HEK293 (cell line): ENCODE results near the gene SMIM36.

Source experiments
- CTCF ChIA-PET: fragments of 350-600 bp; formaldehyde crosslinking; extraction: SDS; loops from one replicate; lab custom pipeline; 2021; ENCODE audit warnings: antibody characterized with exemption; lab: Yijun Ruan, JAX
- POLR2A ChIA-PET: fragments of 300-600 bp; formaldehyde crosslinking; extraction: SDS; loops from one replicate; lab custom pipeline; 2020; ENCODE audit warnings: antibody characterized with exemption, inconsistent platforms; lab: Yijun Ruan, JAX
- H3K27ac ChIP-seq: fragments of 200-500 bp; sonication (Bioruptor generic); 2 replicates; pipeline ENCODE4 v1.5.1; 2014; ENCODE audit warnings: low read depth, low read length, control low read depth, inconsistent platforms; ENCODE audit errors: extremely low read depth
- H3K36me3 ChIP-seq, 2 experiments: fragments of 200-500 bp in 1 of 2; sonication (Bioruptor generic) in 1 of 2; 1 replicate in 1 of 2; 2 replicates in 1 of 2; pipeline ENCODE4 v1.5.1; 2014 to 2017; ENCODE audit warnings: inconsistent platforms in 2 of 2, low read length in 2 of 2; ENCODE audit not compliant: control insufficient read depth in 2 of 2, insufficient read depth in 1 of 2
- H3K4me1 ChIP-seq: fragments of 200-500 bp; sonication (Bioruptor generic); 2 replicates; pipeline ENCODE4 v1.5.1; 2014; ENCODE audit warnings: mild to moderate bottlenecking, low read length, inconsistent platforms; ENCODE audit not compliant: control insufficient read depth, insufficient read depth
- H3K4me3 ChIP-seq: 2 replicates; pipeline ENCODE4 v1.5.1; 2011; ENCODE audit warnings: low read depth, mild to moderate bottlenecking, control low read depth, low read length, moderate library complexity
- H3K9me3 ChIP-seq: fragments of 200-500 bp; sonication (Bioruptor generic); 2 replicates; pipeline ENCODE4 v1.5.1; 2014; ENCODE audit warnings: low read depth, low read length, inconsistent platforms; ENCODE audit not compliant: control insufficient read depth, insufficient read depth
- AEBP2 ChIP-seq: fragments of 450-650 bp; formaldehyde crosslinking; IDR thresholded peaks from 2 replicates; pipeline ENCODE4 v1.5.1; 2016; ENCODE audit warnings: missing biosample characterization, missing genetic modification characterization, borderline replicate concordance
- BCL11B ChIP-seq: fragments of 450-650 bp; formaldehyde crosslinking; IDR thresholded peaks from 2 replicates; pipeline ENCODE4 v1.5.1; 2016; ENCODE audit warnings: low read depth, missing biosample characterization, missing genetic modification characterization
- INSM2 ChIP-seq: fragments of 450-650 bp; formaldehyde crosslinking; IDR thresholded peaks from 2 replicates; pipeline ENCODE4 v1.5.1; 2016; ENCODE audit warnings: missing biosample characterization, missing genetic modification characterization
- ZBTB8A ChIP-seq: fragments of 450-650 bp; formaldehyde crosslinking; IDR thresholded peaks from 2 replicates; pipeline ENCODE4 v1.5.1; 2016; ENCODE audit warnings: missing biosample characterization, missing genetic modification characterization
- ZNF112 ChIP-seq: fragments of 450-650 bp; formaldehyde crosslinking; IDR thresholded peaks from 2 replicates; pipeline ENCODE4 v1.5.0; 2017; ENCODE audit warnings: missing biosample characterization, missing genetic modification characterization
- ZNF16 ChIP-seq: fragments of 450-650 bp; formaldehyde crosslinking; IDR thresholded peaks from 2 replicates; pipeline ENCODE4 v1.5.1; 2016; ENCODE audit warnings: low read depth, missing biosample characterization, missing genetic modification characterization
- ZNF2 ChIP-seq: fragments of 450-650 bp; formaldehyde crosslinking; IDR thresholded peaks from 2 replicates; pipeline ENCODE4 v1.5.1; 2016; ENCODE audit warnings: missing biosample characterization, missing genetic modification characterization
- ZNF211 ChIP-seq: fragments of 450-650 bp; formaldehyde crosslinking; IDR thresholded peaks from 2 replicates; pipeline ENCODE4 v1.5.1; 2016; ENCODE audit warnings: low read depth, missing biosample characterization, missing genetic modification characterization
- ZNF214 ChIP-seq: fragments of 450-650 bp; formaldehyde crosslinking; IDR thresholded peaks from 2 replicates; pipeline ENCODE4 v1.5.1; 2017; ENCODE audit warnings: missing biosample characterization, mild to moderate bottlenecking, missing genetic modification characterization, borderline replicate concordance
- ZNF23 ChIP-seq: fragments of 450-650 bp; formaldehyde crosslinking; IDR thresholded peaks from 2 replicates; pipeline ENCODE4 v1.5.1; 2016; ENCODE audit warnings: missing biosample characterization, missing genetic modification characterization, borderline replicate concordance
- ZNF341 ChIP-seq: fragments of 450-650 bp; formaldehyde crosslinking; IDR thresholded peaks from 2 replicates; pipeline ENCODE4; 2016; ENCODE audit warnings: low read depth, missing biosample characterization, missing genetic modification characterization
- ZNF391 ChIP-seq: fragments of 450-650 bp; formaldehyde crosslinking; IDR thresholded peaks from 2 replicates; pipeline ENCODE4 v1.5.1; 2016; ENCODE audit warnings: low read depth, missing biosample characterization, missing genetic modification characterization, borderline replicate concordance
- ZNF510 ChIP-seq: fragments of 450-650 bp; formaldehyde crosslinking; IDR thresholded peaks from 2 replicates; pipeline ENCODE4 v1.5.1; 2018; ENCODE audit warnings: mild to moderate bottlenecking, missing genetic modification characterization, missing biosample characterization; ENCODE audit not compliant: insufficient replicate concordance
- ZNF560 ChIP-seq: fragments of 450-650 bp; formaldehyde crosslinking; IDR thresholded peaks from 2 replicates; pipeline ENCODE4 v1.5.1; 2017; ENCODE audit warnings: missing biosample characterization, missing genetic modification characterization, borderline replicate concordance
- ZSCAN16 ChIP-seq: fragments of 450-650 bp; formaldehyde crosslinking; IDR thresholded peaks from 2 replicates; pipeline ENCODE4 v1.5.1; 2016; ENCODE audit warnings: missing biosample characterization, missing genetic modification characterization
- TF ChIP-seq, protein P1 (sequence below): fragments of 450-650 bp; formaldehyde crosslinking; IDR thresholded peaks from 2 replicates; pipeline ENCODE4 v1.5.1; 2016; ENCODE audit warnings: missing biosample characterization, missing genetic modification characterization, borderline replicate concordance
- TF ChIP-seq, protein P2 (sequence below): fragments of 450-650 bp; formaldehyde crosslinking; IDR thresholded peaks from 2 replicates; pipeline ENCODE4 v1.5.0; 2017; ENCODE audit warnings: missing biosample characterization, missing genetic modification characterization, borderline replicate concordance

The SMIM36 gene

GRCh38 chr17:55490376-55490775 is 20.9 kb downstream of the SMIM36 start (continued):
- TF ChIP-seq, protein P1, sequence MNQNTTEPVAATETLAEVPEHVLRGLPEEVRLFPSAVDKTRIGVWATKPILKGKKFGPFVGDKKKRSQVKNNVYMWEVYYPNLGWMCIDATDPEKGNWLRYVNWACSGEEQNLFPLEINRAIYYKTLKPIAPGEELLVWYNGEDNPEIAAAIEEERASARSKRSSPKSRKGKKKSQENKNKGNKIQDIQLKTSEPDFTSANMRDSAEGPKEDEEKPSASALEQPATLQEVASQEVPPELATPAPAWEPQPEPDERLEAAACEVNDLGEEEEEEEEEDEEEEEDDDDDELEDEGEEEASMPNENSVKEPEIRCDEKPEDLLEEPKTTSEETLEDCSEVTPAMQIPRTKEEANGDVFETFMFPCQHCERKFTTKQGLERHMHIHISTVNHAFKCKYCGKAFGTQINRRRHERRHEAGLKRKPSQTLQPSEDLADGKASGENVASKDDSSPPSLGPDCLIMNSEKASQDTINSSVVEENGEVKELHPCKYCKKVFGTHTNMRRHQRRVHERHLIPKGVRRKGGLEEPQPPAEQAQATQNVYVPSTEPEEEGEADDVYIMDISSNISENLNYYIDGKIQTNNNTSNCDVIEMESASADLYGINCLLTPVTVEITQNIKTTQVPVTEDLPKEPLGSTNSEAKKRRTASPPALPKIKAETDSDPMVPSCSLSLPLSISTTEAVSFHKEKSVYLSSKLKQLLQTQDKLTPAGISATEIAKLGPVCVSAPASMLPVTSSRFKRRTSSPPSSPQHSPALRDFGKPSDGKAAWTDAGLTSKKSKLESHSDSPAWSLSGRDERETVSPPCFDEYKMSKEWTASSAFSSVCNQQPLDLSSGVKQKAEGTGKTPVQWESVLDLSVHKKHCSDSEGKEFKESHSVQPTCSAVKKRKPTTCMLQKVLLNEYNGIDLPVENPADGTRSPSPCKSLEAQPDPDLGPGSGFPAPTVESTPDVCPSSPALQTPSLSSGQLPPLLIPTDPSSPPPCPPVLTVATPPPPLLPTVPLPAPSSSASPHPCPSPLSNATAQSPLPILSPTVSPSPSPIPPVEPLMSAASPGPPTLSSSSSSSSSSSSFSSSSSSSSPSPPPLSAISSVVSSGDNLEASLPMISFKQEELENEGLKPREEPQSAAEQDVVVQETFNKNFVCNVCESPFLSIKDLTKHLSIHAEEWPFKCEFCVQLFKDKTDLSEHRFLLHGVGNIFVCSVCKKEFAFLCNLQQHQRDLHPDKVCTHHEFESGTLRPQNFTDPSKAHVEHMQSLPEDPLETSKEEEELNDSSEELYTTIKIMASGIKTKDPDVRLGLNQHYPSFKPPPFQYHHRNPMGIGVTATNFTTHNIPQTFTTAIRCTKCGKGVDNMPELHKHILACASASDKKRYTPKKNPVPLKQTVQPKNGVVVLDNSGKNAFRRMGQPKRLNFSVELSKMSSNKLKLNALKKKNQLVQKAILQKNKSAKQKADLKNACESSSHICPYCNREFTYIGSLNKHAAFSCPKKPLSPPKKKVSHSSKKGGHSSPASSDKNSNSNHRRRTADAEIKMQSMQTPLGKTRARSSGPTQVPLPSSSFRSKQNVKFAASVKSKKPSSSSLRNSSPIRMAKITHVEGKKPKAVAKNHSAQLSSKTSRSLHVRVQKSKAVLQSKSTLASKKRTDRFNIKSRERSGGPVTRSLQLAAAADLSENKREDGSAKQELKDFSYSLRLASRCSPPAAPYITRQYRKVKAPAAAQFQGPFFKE (tag by site-specific recombination), result no peak
- TF ChIP-seq ZNF23 (tag by site-specific recombination) (no peak), ZNF391 (tag by site-specific recombination) (no peak)
- TF ChIP-seq, protein P2, sequence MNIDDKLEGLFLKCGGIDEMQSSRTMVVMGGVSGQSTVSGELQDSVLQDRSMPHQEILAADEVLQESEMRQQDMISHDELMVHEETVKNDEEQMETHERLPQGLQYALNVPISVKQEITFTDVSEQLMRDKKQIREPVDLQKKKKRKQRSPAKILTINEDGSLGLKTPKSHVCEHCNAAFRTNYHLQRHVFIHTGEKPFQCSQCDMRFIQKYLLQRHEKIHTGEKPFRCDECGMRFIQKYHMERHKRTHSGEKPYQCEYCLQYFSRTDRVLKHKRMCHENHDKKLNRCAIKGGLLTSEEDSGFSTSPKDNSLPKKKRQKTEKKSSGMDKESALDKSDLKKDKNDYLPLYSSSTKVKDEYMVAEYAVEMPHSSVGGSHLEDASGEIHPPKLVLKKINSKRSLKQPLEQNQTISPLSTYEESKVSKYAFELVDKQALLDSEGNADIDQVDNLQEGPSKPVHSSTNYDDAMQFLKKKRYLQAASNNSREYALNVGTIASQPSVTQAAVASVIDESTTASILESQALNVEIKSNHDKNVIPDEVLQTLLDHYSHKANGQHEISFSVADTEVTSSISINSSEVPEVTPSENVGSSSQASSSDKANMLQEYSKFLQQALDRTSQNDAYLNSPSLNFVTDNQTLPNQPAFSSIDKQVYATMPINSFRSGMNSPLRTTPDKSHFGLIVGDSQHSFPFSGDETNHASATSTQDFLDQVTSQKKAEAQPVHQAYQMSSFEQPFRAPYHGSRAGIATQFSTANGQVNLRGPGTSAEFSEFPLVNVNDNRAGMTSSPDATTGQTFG (tag by site-specific recombination), result no peak

GRCh38 chr17:55487695-55488432 is 23.4 kb downstream of the SMIM36 start:
- Histone ChIP-seq H3K9me3 (no peaks in the 10 kb centered on the region), H3K36me3 (no peaks in the 10 kb centered on the region), H3K4me1 (no peaks in the 10 kb centered on the region), H3K27ac (no peak overlapping the region), H3K4me3 (no peak overlapping the region)
- ChIA-PET CTCF (interaction anchor here (0.7 kb wide), 1 partner anchor 26 kb away, joined by 4 read pairs; no protein-coding TSS in a partner anchor), POLR2A (no interaction called here)
- TF ChIP-seq ZNF214 (tag by site-specific recombination) (no peak), ZNF341 (tag by site-specific recombination) (no peak), ZNF112 (tag by site-specific recombination) (no peak), ZNF211 (no peak), ZNF510 (no peak), ZBTB8A (tag by site-specific recombination) (no peak), ZNF2 (tag by site-specific recombination) (no peak), INSM2 (tag by site-specific recombination) (no peak), ZNF560 (tag by site-specific recombination) (no peak), ZSCAN16 (tag by site-specific recombination) (no peak), AEBP2 (tag by site-specific recombination) (no peak), BCL11B (tag by site-specific recombination) (no peak), ZNF16 (no peak)
